Mesendoderm (in vitro differentiated cells): ENCODE data around the gene GRIK5.
A peak's percentile ranks its signal among the peaks of the same experiment; 100 is the strongest.

Experiments used
- DNase-seq: peaks from one replicate; pipeline ENCODE4 v3.0.0; 2013
- H2AK5ac ChIP-seq: 2 replicates; pipeline ENCODE4 v1.6.1; 2013; ENCODE audit warnings: low read length, inconsistent platforms
- H2BK120ac ChIP-seq: 2 replicates; pipeline ENCODE4 v1.6.1; 2013; ENCODE audit warnings: low read depth, mild to moderate bottlenecking, low read length, moderate library complexity, mixed read lengths
- H2BK15ac ChIP-seq: replicated peaks from 2 replicates; pipeline ENCODE4 v1.6.1; 2013; ENCODE audit warnings: low read depth, mild to moderate bottlenecking, moderate library complexity
- H2BK5ac ChIP-seq: 2 replicates; pipeline ENCODE4 v1.6.1; 2013; ENCODE audit warnings: low read length, inconsistent platforms
- H3K18ac ChIP-seq: 2 replicates; pipeline ENCODE4 v1.6.1; 2013; ENCODE audit warnings: mild to moderate bottlenecking, low read length, mixed read lengths
- H3K23ac ChIP-seq: one replicate; pipeline ENCODE4 v1.6.1; 2013; ENCODE audit warnings: low read length
- H3K27ac ChIP-seq: 2 replicates; pipeline ENCODE4 v1.5.1; 2013; ENCODE audit warnings: low read depth, mild to moderate bottlenecking, inconsistent platforms, low read length, moderate library complexity
- H3K27me3 ChIP-seq: 2 replicates; pipeline ENCODE4 v1.6.1; 2013; ENCODE audit warnings: low read length, control low read depth, mild to moderate bottlenecking, inconsistent platforms; ENCODE audit not compliant: insufficient read depth, poor library complexity
- H3K36me3 ChIP-seq: 2 replicates; pipeline ENCODE4 v1.6.1; 2013; ENCODE audit warnings: low read length, inconsistent platforms; ENCODE audit not compliant: control insufficient read depth, insufficient read depth
- H3K4ac ChIP-seq: one replicate; pipeline ENCODE4 v1.6.1; 2013; ENCODE audit warnings: low read depth, mild to moderate bottlenecking, low read length, moderate library complexity
- H3K4me1 ChIP-seq: 2 replicates; pipeline ENCODE4 v1.6.1; 2013; ENCODE audit warnings: low read depth, low read length, inconsistent platforms; ENCODE audit not compliant: control insufficient read depth
- H3K4me2 ChIP-seq: 2 replicates; pipeline ENCODE4 v1.6.1; 2013; ENCODE audit warnings: low read length
- H3K4me3 ChIP-seq: 2 replicates; pipeline ENCODE4 v1.5.1; 2013; ENCODE audit warnings: mild to moderate bottlenecking, low read length
- H3K56ac ChIP-seq: one replicate; pipeline ENCODE4 v1.6.1; 2013; ENCODE audit warnings: low read length
- H3K79me1 ChIP-seq: 2 replicates; pipeline ENCODE4 v1.6.1; 2013; ENCODE audit warnings: low read length, inconsistent platforms
- H3K79me2 ChIP-seq: 2 replicates; pipeline ENCODE4 v1.6.1; 2013; ENCODE audit warnings: mild to moderate bottlenecking, low read length; ENCODE audit not compliant: control insufficient read depth, insufficient read depth
- H3K9ac ChIP-seq: 2 replicates; pipeline ENCODE4 v1.6.1; 2013; ENCODE audit warnings: low read length, inconsistent platforms
- H4K5ac ChIP-seq: one replicate; pipeline ENCODE4 v1.6.1; 2013; ENCODE audit warnings: low read length
- H4K8ac ChIP-seq: one replicate; pipeline ENCODE4 v1.6.1; 2013; ENCODE audit warnings: low read depth, mild to moderate bottlenecking, control low read depth, low read length, moderate library complexity
- WGBS: extraction: QIAGEN DNeasy Blood & Tissue Kit; methylation state at CpG from one replicate; pipeline ENCODE4 v1.1.7; 2013; ENCODE audit warnings: low lambda C conversion rate, missing lambda C conversion rate; ENCODE audit not compliant: insufficient coverage; ENCODE audit errors: extremely low coverage; 5-methylcytosine and 5-hydroxymethylcytosine counted together

Gene GRIK5

GRCh38 chr19:42071247-42071646 lies 1.2 kb upstream of the GRIK5 start:
- Histone ChIP-seq H3K4me3 (no peak overlapping the region), H3K9ac (no peak overlapping the region), H4K8ac (no peak overlapping the region), H2BK5ac (no peak overlapping the region), H3K27ac (no peak overlapping the region), H3K18ac (no peak overlapping the region), H3K79me2 (peaks cover 2% of the 10 kb centered on the region), H3K4me2 (no peak overlapping the region), H3K36me3 (no peaks in the 10 kb centered on the region), H2BK15ac (no peak overlapping the region), H3K56ac (no peak overlapping the region), H3K23ac (no peak overlapping the region), H3K79me1 (no peaks in the 10 kb centered on the region), H3K4ac (no peak overlapping the region), H3K4me1 (peaks cover 7% of the 10 kb centered on the region), H2BK120ac (no peak overlapping the region), H3K27me3 (no peaks in the 10 kb centered on the region), H4K5ac (no peak overlapping the region), H2AK5ac (no peak overlapping the region)
- no peak for DNase-seq
- no CpG with 5 or more reads among the region's 12 CpGs for whole genome bisulfite sequencing

GRCh38 chr19:42068756-42069571 lies 1.0 kb downstream of the GRIK5 start:
- DNase-seq: peak; percentile 29
- Histone ChIP-seq H3K18ac (peak overlapping the region; percentile 75), H2BK120ac (no peak overlapping the region), H2AK5ac (no peak overlapping the region), H3K4me1 (peaks cover 4% of the 10 kb centered on the region), H3K27ac (no peak overlapping the region), H3K36me3 (no peaks in the 10 kb centered on the region), H4K8ac (no peak overlapping the region), H3K27me3 (no peaks in the 10 kb centered on the region), H3K4ac (no peak overlapping the region), H3K56ac (peak overlapping the region; percentile 83), H3K9ac (peak overlapping the region; percentile 66), H4K5ac (no peak overlapping the region), H3K79me1 (no peaks in the 10 kb centered on the region), H3K79me2 (no peaks in the 10 kb centered on the region), H3K23ac (peak overlapping the region; percentile 89), H3K4me2 (peak overlapping the region; percentile 80), H3K4me3 (peak overlapping the region; percentile 16), H2BK15ac (no peak overlapping the region), H2BK5ac (no peak overlapping the region)
- WGBS: no CpG with 5 or more reads among the region's 29 CpGs

- no peak overlapping the region for H2BK120ac ChIP-seq
- H3K4me3 ChIP-seq: peak overlapping the region; percentile 16
- no peak overlapping the region for H2AK5ac ChIP-seq
- no peak overlapping the region for H2BK15ac ChIP-seq
- H3K27me3 ChIP-seq: no peaks in the 10 kb centered on the region
- no peaks in the 10 kb centered on the region for H3K79me2 ChIP-seq
- no peak overlapping the region for H3K23ac ChIP-seq
- peak overlapping the region; percentile 83 for H3K56ac ChIP-seq
- no peaks in the 10 kb centered on the region for H3K79me1 ChIP-seq
- H3K9ac ChIP-seq: peak overlapping the region; percentile 66
- no peak overlapping the region for H3K18ac ChIP-seq
- H2BK5ac ChIP-seq: no peak overlapping the region
- no peak overlapping the region for H3K4ac ChIP-seq
- H3K27ac ChIP-seq: no peak overlapping the region
- WGBS: no CpG with 5 or more reads among the region's 8 CpGs
- no peak overlapping the region for H4K5ac ChIP-seq
- peak overlapping the region; percentile 80 for H3K4me2 ChIP-seq
- peaks cover 4% of the 10 kb centered on the region for H3K4me1 ChIP-seq
- H3K36me3 ChIP-seq: no peaks in the 10 kb centered on the region
- H4K8ac ChIP-seq: no peak overlapping the region
- DNase-seq: no peak
These were observed 1.6 kb downstream of the GRIK5 start for GRCh38 chr19:42068361-42068755.

- no peak for DNase-seq
- H3K9ac ChIP-seq: no peak overlapping the region
- no peaks in the 10 kb centered on the region for H3K79me2 ChIP-seq
- H4K8ac ChIP-seq: no peak overlapping the region
- H2AK5ac ChIP-seq: peak overlapping the region; percentile 24
- H3K4me3 ChIP-seq: no peak overlapping the region
- WGBS: no CpG with 5 or more reads among the region's 6 CpGs
- no peak overlapping the region for H3K27ac ChIP-seq
- H2BK15ac ChIP-seq: no peak overlapping the region
- no peak overlapping the region for H3K4ac ChIP-seq
- no peaks in the 10 kb centered on the region for H3K36me3 ChIP-seq
- no peak overlapping the region for H2BK5ac ChIP-seq
- H3K27me3 ChIP-seq: no peaks in the 10 kb centered on the region
- no peak overlapping the region for H4K5ac ChIP-seq
- H3K79me1 ChIP-seq: no peaks in the 10 kb centered on the region
- H3K18ac ChIP-seq: no peak overlapping the region
- peaks cover 4% of the 10 kb centered on the region for H3K4me1 ChIP-seq
- no peak overlapping the region for H2BK120ac ChIP-seq
- H3K4me2 ChIP-seq: peak overlapping the region; percentile 5
- H3K56ac ChIP-seq: no peak overlapping the region
- H3K23ac ChIP-seq: no peak overlapping the region
These were observed 2.6 kb downstream of the GRIK5 start for GRCh38 chr19:42067315-42067888.

GRCh38 chr19:42066075-42066754 lies 3.8 kb downstream of the GRIK5 start:
- Histone ChIP-seq H2BK120ac (no peak overlapping the region), H3K23ac (no peak overlapping the region), H4K8ac (no peak overlapping the region), H3K4ac (no peak overlapping the region), H3K79me1 (no peaks in the 10 kb centered on the region), H3K18ac (no peak overlapping the region), H3K4me2 (no peak overlapping the region), H2BK15ac (no peak overlapping the region), H2AK5ac (no peak overlapping the region), H3K27ac (no peak overlapping the region), H2BK5ac (no peak overlapping the region), H4K5ac (no peak overlapping the region), H3K36me3 (no peaks in the 10 kb centered on the region), H3K9ac (no peak overlapping the region), H3K56ac (no peak overlapping the region), H3K4me1 (peaks cover 4% of the 10 kb centered on the region), H3K27me3 (no peaks in the 10 kb centered on the region), H3K4me3 (no peak overlapping the region), H3K79me2 (no peaks in the 10 kb centered on the region)
- no CpG with 5 or more reads among the region's 9 CpGs for WGBS
- DNase-seq: peak; percentile 85
